ENCODE measurements around the gene LAD1. TPM values are rescaled to one million over a fixed set of nuclear protein-coding genes. Genes with fewer than 3 reads are reported as not detected.

LAD1 gene
- total and polyA plus RNA-seq, 4 donors, result 0.17 to 0.50 (median 0.35) TPM

DNA sequence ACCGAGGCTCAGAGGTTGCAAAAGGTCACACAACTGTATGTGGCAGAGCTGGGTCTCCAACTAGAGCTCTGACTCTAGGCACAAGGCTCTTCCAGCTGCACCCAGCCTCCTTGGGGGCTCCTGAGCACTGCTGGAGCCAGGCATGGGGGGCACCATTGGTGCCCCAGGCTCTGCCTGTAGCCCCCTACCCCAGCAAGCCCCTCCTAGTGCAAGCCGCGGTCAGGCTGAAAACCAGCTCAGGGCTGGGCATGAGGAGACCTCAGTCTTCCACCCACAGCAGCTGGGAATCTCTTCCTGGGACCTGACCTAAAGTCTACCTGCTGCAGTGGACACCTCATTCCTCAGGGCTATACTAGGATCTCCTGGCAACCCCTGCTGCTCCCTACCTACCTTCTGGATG lies 36.2 kb downstream of the LAD1 start:
- 92% methylated on average over 3 of the region's 3 CpGs for WGBS (ENCODE audit: insufficient coverage)
- H3K27ac ChIP-seq (ENCODE audit: low read depth, low read length), result no peak overlapping the region
- H3K4me3 ChIP-seq (ENCODE audit: low read depth, low read length), result no peak overlapping the region
- no peaks in the 10 kb centered on the region for H3K9me3 ChIP-seq (ENCODE audit: control insufficient read depth, insufficient read depth, low read length)
- H3K36me3 ChIP-seq (ENCODE audit: control insufficient read depth, insufficient read depth, low read length), result no peaks in the 10 kb centered on the region
- no peak for DNase-seq (ENCODE audit: low read depth in 4 of 6, low spot score in 6 of 6)
- H3K4me1 ChIP-seq (ENCODE audit: control insufficient read depth, insufficient read depth, low read length), result no peaks in the 10 kb centered on the region
- H3K27me3 ChIP-seq (ENCODE audit: control insufficient read depth, insufficient read depth, low read length), result no peaks in the 10 kb centered on the region

DNA sequence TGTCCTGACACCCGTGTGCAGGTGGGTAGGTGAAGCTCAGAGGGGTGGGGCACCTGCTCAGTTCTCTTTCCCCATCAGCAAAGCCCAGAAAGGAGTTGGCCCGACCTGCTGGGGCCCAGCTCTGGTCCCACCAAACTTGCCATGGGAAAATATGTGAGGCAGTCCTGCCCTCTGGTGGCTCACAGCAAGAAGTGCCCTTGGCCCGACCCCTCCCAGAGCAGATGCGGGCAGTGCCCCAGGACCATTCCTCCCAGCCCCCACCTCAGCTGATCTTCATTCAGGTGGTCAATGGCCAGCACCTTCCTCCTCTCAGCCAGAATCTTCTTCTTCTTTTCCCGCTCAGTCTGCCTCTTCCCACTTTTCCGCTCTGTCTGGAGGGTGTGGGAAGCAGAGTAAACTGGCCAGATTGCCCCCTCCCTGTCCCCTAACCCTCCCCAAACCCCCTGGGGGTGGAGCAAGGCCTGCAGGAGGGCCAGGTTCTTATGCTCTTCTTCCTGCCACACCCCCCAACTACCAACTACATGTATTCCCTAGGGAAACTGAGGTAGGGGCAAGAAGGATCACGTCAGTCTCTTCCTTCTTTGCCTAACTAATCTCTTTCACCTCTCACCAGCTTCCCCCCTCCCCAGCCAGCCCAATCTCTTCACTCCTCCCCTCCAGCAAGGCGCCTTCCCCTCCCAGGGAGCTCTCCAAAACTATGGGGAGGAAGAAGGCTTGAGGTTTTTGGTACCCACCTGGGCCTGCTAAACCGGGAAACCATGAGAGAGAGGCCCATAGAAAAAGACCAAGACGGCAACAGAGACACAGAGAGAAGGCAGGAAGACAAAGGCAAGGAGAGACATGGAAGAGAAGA lies 37.2 kb downstream of the LAD1 start:
- 28% methylated on average over 5 of the region's 10 CpGs for WGBS (ENCODE audit: insufficient coverage)
- H3K4me3 ChIP-seq (ENCODE audit: low read depth, low read length), result no peak overlapping the region
- H3K4me1 ChIP-seq (ENCODE audit: control insufficient read depth, insufficient read depth, low read length), result no peaks in the 10 kb centered on the region
- H3K27ac ChIP-seq (ENCODE audit: low read depth, low read length), result no peak overlapping the region
- no peaks in the 10 kb centered on the region for H3K9me3 ChIP-seq (ENCODE audit: control insufficient read depth, insufficient read depth, low read length)
- no peaks in the 10 kb centered on the region for H3K27me3 ChIP-seq (ENCODE audit: control insufficient read depth, insufficient read depth, low read length)
- H3K36me3 ChIP-seq (ENCODE audit: control insufficient read depth, insufficient read depth, low read length), result no peaks in the 10 kb centered on the region
- DNase-seq (ENCODE audit: low read depth in 4 of 6, low spot score in 6 of 6), result peak in 2 of 6 donors; percentile 47 to 54

- Histone ChIP-seq H3K4me3 (ENCODE audit: low read depth, low read length) (no peak overlapping the region), H3K27ac (ENCODE audit: low read depth, low read length) (no peak overlapping the region), H3K4me1 (ENCODE audit: control insufficient read depth, insufficient read depth, low read length) (no peaks in the 10 kb centered on the region), H3K27me3 (ENCODE audit: control insufficient read depth, insufficient read depth, low read length) (no peaks in the 10 kb centered on the region), H3K9me3 (ENCODE audit: control insufficient read depth, insufficient read depth, low read length) (no peaks in the 10 kb centered on the region), H3K36me3 (ENCODE audit: control insufficient read depth, insufficient read depth, low read length) (no peaks in the 10 kb centered on the region)
- no peak for DNase-seq (ENCODE audit: low read depth in 4 of 6, low spot score in 6 of 6)
- WGBS (ENCODE audit: insufficient coverage), result 87% methylated on average over 14 of the region's 15 CpGs
Measured at GRCh38 chr1:201360901-201361651, 38.0 kb downstream of the LAD1 start.

DNA sequence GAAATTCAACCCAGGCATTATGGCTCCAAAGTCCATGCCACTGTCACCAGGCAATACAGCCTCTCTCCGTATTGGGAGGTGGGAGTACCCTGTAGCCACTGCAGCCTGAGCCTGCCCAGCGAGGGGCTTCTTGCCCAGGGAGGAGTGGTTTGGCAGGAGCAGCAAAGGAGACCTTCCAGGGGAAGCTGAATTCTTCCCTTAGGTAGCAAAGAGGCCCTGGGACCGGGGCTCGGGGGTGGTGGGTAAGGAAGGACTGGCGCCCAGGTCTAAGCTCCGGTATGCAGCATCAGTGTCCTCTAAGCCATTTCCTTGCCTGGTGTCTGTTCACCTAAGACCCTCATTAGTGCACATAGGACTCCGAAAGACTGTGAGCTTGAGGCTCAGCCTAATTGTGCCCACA lies 38.6 kb downstream of the LAD1 start:
- Histone ChIP-seq H3K4me3 (ENCODE audit: low read depth, low read length) (no peak overlapping the region), H3K27me3 (ENCODE audit: control insufficient read depth, insufficient read depth, low read length) (no peaks in the 10 kb centered on the region), H3K27ac (ENCODE audit: low read depth, low read length) (no peak overlapping the region), H3K36me3 (ENCODE audit: control insufficient read depth, insufficient read depth, low read length) (no peaks in the 10 kb centered on the region), H3K4me1 (ENCODE audit: control insufficient read depth, insufficient read depth, low read length) (no peaks in the 10 kb centered on the region), H3K9me3 (ENCODE audit: control insufficient read depth, insufficient read depth, low read length) (no peaks in the 10 kb centered on the region)
- WGBS (ENCODE audit: insufficient coverage), result 86% methylated on average over 6 of the region's 7 CpGs
- DNase-seq (ENCODE audit: low read depth in 4 of 6, low spot score in 6 of 6), result no peak

DNA sequence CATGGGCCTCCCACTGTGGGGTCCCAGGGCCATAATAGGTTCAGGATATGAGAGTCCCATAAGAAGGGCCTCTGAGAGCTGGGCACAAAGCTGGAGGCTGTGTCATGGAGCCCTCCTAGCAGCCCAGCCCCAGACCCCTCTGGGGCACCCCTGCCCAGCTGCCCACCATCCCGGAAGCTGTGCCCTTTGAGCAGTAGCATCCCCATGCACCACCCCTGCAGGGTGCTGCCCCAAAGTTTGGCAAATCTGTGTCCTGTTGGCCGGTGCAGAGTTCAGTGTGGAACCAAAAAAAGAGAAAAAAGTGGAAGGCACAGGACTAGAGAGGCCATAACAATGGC lies 39.3 kb downstream of the LAD1 start:
- H3K4me1 ChIP-seq (ENCODE audit: control insufficient read depth, insufficient read depth, low read length), result no peaks in the 10 kb centered on the region
- no peaks in the 10 kb centered on the region for H3K9me3 ChIP-seq (ENCODE audit: control insufficient read depth, insufficient read depth, low read length)
- no peaks in the 10 kb centered on the region for H3K27me3 ChIP-seq (ENCODE audit: control insufficient read depth, insufficient read depth, low read length)
- H3K36me3 ChIP-seq (ENCODE audit: control insufficient read depth, insufficient read depth, low read length), result no peaks in the 10 kb centered on the region
- no peak overlapping the region for H3K4me3 ChIP-seq (ENCODE audit: low read depth, low read length)
- 90% methylated on average over 1 of the region's 2 CpGs for WGBS (ENCODE audit: insufficient coverage)
- H3K27ac ChIP-seq (ENCODE audit: low read depth, low read length), result no peak overlapping the region
- no peak for DNase-seq (ENCODE audit: low read depth in 4 of 6, low spot score in 6 of 6)

GRCh38 chr1:201359031-201359872 lies 39.9 kb downstream of the LAD1 start:
- H3K36me3 ChIP-seq (ENCODE audit: control insufficient read depth, insufficient read depth, low read length), result no peaks in the 10 kb centered on the region
- WGBS (ENCODE audit: insufficient coverage), result 78% methylated on average over 15 of the region's 18 CpGs

DNA sequence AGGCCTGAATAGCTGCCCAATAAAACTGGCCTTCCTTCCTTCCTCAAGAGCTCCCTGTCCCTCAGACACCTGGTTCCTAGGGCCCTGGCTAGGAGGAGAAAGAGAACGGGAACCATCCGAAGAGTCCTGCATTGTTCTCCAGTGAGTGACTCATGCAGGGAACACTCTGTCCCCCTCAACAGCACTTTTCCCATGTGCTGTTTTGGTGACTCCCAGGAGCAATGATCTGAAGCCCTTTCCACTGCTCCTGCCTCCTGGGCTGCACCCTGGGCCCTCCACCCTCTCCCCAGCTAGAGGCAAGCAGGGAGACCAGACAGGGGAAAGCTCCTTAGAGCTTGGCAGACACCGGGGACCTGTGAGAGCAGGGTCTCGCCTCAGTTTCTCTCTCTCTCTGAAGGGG lies 40.5 kb downstream of the LAD1 start:
- no peaks in the 10 kb centered on the region for H3K36me3 ChIP-seq (ENCODE audit: control insufficient read depth, insufficient read depth, low read length)
- H3K27ac ChIP-seq (ENCODE audit: low read depth, low read length), result no peak overlapping the region
- H3K9me3 ChIP-seq (ENCODE audit: control insufficient read depth, insufficient read depth, low read length), result no peaks in the 10 kb centered on the region
- H3K4me3 ChIP-seq (ENCODE audit: low read depth, low read length), result no peak overlapping the region
- H3K27me3 ChIP-seq (ENCODE audit: control insufficient read depth, insufficient read depth, low read length), result no peaks in the 10 kb centered on the region
- no peaks in the 10 kb centered on the region for H3K4me1 ChIP-seq (ENCODE audit: control insufficient read depth, insufficient read depth, low read length)
- WGBS (ENCODE audit: insufficient coverage), result 60% methylated on average over 2 of the region's 4 CpGs
- no peak for DNase-seq (ENCODE audit: low read depth in 4 of 6, low spot score in 6 of 6)

More at GRCh38 chr1:201359031-201359872, 39.9 kb downstream of the LAD1 start:
- H3K4me1 ChIP-seq (ENCODE audit: control insufficient read depth, insufficient read depth, low read length), result no peaks in the 10 kb centered on the region
- H3K4me3 ChIP-seq (ENCODE audit: low read depth, low read length), result no peak overlapping the region
- no peak overlapping the region for H3K27ac ChIP-seq (ENCODE audit: low read depth, low read length)
- H3K9me3 ChIP-seq (ENCODE audit: control insufficient read depth, insufficient read depth, low read length), result no peaks in the 10 kb centered on the region
- H3K27me3 ChIP-seq (ENCODE audit: control insufficient read depth, insufficient read depth, low read length), result no peaks in the 10 kb centered on the region
- DNase-seq (ENCODE audit: low read depth in 4 of 6, low spot score in 6 of 6), result no peak

DNA sequence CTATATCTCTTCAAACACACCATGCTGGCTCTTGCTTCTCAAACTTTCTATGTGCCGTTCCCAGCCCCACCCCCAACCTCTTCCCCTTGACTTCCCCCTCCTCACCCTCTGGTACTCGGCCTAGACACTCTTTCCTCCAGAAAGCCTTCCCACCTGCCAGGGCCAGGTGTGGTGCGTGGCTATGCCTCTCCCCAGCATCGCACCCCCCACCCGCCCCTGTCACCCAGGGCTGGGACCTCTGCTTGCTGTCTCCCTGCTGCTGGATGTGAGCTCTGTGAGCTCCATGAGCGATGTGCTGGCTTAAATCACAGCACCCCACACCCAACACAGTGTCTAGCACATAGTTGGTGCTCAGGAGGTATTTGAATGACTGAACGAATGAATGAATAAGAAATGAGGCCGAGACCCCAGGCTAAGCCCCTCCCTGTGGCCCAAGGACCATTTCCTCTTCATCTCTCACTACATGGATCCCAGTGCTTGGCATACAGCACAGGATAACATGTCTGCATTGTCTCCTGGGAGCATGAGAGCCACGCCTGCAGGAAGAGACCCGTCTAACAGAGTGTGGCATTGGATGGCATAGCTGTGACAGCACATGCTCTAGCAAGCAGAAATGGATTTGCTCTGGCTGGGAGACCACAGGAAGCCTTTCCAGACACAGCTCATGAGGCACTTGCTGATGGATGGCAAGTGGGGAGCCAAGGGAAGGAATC lies 41.3 kb downstream of the LAD1 start:
- H3K27ac ChIP-seq (ENCODE audit: low read depth, low read length), result no peak overlapping the region
- peak in 1 of 6 donors; percentile 19 for DNase-seq (ENCODE audit: low read depth in 4 of 6, low spot score in 6 of 6)
- H3K9me3 ChIP-seq (ENCODE audit: control insufficient read depth, insufficient read depth, low read length), result no peaks in the 10 kb centered on the region
- H3K36me3 ChIP-seq (ENCODE audit: control insufficient read depth, insufficient read depth, low read length), result no peaks in the 10 kb centered on the region
- H3K27me3 ChIP-seq (ENCODE audit: control insufficient read depth, insufficient read depth, low read length), result no peaks in the 10 kb centered on the region
- no peaks in the 10 kb centered on the region for H3K4me1 ChIP-seq (ENCODE audit: control insufficient read depth, insufficient read depth, low read length)
- 80% methylated on average over 6 of the region's 10 CpGs for WGBS (ENCODE audit: insufficient coverage)
- no peak overlapping the region for H3K4me3 ChIP-seq (ENCODE audit: low read depth, low read length)

DNA sequence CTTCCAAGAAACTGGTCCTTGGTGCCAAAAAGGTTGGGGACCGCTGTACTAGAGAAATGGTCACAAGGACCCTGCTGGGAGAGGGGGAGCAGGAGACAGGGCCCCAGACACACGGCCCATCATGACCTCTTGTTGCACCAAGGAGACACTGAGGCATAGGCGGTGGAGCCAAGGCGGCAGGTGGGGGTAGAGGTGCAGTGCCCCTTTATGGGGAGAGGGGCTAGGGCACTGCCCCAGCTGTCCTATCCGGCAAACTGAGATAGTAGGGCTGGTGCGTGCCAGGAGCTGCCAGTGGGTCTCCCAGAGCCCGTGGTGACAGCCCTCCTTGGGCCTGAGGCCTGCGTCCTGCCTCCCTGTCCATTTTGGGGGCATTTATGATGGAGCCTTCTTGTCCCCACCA lies 41.9 kb downstream of the LAD1 start:
- Histone ChIP-seq H3K36me3 (ENCODE audit: control insufficient read depth, insufficient read depth, low read length) (no peaks in the 10 kb centered on the region), H3K27ac (ENCODE audit: low read depth, low read length) (no peak overlapping the region), H3K4me3 (ENCODE audit: low read depth, low read length) (no peak overlapping the region), H3K4me1 (ENCODE audit: control insufficient read depth, insufficient read depth, low read length) (no peaks in the 10 kb centered on the region), H3K27me3 (ENCODE audit: control insufficient read depth, insufficient read depth, low read length) (no peaks in the 10 kb centered on the region), H3K9me3 (ENCODE audit: control insufficient read depth, insufficient read depth, low read length) (no peaks in the 10 kb centered on the region)
- no peak for DNase-seq (ENCODE audit: low read depth in 4 of 6, low spot score in 6 of 6)
- 98% methylated on average over 8 of the region's 8 CpGs for WGBS (ENCODE audit: insufficient coverage)
